GM19035 (cell line): ENCODE results near the gene VAPB.
"Not testable (repeated sequence)": the region's sequence is repeated elsewhere in the genome, so short reads cannot be mapped to it uniquely, and the experiment has no call there.

Experiments used
- ATAC-seq: cut with Tn5 transposase; IDR thresholded peaks from one replicate; pipeline ENCODE4 v1.9.1; 2021; ENCODE audit not compliant: unreplicated experiment

The VAPB gene

DNA sequence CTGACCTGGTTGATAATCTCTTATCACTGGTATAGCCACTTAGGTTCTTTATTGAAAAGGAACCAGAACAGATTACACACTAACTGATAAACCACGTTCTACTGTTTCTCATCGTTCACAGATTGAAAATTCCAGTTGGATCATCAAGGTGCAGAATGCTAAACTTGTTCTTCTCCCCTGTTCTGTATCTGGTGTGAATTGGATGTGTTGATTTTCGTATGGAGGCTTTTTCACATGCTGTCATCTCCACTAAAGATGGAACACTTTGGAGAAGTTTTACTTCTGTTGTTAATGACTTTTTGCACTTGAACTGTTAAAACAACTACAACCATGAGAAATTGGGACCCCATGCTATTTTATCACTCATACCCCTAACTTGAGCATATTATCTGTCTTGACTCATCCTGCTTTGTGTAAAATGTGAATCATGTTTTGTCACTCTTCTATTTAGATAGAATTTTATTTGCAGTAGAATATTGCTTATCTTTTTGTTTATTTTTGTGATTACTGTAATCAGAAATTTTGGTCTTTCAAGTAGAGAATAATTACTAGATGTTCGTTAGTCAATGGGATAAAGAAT lies 17.5 kb downstream of the VAPB start:
- ATAC-seq, result no peak

DNA sequence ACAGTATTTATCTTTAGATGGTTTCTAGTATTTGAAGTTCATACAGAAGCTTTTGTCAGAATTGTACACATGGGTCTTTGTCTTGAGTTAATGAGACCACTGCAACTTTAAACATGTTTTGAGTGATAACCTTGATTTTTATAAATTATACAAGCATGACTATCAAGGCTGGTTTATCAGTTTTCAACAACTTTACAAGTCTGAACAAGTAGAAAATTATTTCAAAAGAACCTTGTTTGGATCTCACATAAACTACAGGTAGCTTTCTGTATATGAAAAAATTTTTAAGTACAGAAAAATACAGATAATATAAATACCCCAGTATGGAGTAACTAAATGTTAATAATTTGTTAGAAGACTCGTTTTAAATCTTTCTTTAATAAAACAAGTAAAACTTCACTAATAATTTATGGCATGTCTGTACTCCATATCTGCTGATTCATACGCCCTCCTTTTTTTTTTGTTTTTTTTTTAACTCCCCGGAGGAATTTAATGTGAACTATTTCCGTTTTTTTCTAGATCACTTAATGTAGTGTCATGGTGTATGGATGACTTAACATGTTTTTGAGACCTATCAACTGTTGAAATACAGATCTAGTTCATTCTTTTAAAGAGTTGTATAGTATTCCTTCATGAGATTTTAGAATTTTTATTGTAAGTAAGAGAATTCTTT lies 18.3 kb downstream of the VAPB start:
- no peak for ATAC-seq

GRCh38 chr20:58407966-58408557 lies 19.0 kb downstream of the VAPB start:
- no peak for ATAC-seq

DNA sequence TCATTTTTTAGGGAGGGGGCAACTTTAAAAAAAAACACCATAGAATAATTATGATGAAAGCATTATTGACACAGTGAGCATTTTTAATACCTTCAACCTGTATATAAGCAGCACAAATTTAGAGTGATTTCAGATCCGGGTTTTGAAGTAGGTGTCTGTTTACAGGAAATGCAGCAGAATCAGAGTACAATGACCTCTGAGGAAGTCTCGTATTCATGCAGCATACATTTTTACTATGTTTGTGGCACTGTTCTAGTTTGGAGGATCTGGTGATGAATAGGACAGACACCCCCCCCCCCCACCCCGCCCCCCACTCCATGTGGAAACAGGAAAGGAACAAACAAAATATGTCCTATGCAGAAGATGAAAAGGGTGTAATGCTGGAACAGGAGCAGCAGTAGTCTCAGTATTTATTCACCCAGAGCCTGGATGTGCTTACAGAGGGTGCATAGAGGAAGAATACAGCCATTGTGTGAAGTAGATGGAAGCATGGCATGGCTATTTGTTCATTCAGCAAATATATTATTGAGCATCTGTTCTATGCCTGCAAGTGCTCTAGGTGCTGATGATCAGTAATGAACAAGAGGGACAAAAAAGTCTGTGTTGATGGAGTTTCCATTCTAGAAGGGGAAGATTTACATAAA lies 19.7 kb downstream of the VAPB start:
- no peak for ATAC-seq

DNA sequence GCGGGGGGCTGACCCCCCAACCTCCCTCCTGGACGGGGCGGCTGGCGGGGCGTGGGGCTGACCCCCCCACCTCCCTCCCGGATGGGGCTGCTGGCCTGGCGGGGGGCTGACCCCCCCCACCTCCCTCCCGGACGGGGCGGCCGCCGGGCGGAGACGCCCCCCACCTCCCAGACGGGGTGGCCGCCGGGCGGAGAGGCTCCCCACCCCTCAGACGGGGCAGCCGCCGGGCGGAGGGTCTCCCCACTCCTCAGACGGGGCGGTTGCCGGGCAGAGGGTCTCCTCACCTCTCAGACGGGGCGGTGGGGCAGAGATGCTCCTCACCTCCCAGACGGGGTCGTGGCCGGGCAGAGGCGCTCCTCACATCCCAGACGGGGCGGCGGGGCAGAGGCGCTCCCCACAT lies 25.2 kb downstream of the VAPB start:
- not testable (repeated sequence) for ATAC-seq

DNA sequence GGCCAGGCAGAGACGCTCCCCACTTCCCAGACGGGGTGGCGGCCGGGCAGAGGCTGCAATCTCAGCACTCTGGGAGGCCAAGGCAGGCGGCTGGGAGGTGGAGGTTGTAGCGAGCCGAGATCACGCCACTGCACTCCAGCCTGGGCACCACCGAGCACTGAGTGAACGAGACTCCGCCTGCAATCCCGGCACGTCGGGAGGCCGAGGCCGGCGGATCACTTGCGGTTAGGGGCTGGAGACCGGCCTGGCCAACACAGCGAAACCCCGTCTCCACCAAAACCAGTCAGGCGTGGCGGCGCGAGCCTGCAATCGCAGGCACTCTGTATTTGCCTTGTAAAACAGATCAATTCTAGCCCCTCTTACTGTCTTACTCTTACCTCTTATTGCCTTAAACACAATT lies 25.8 kb downstream of the VAPB start:
- not testable (repeated sequence) for ATAC-seq

- no peak for ATAC-seq
Observed at GRCh38 chr20:58416057-58416456, 27.0 kb downstream of the VAPB start.

GRCh38 chr20:58416835-58417234 lies 27.8 kb downstream of the VAPB start:
- no peak for ATAC-seq

- ATAC-seq, result no peak
Observed at GRCh38 chr20:58417438-58417837, 28.4 kb downstream of the VAPB start.

- no peak for ATAC-seq
Observed at GRCh38 chr20:58418949-58419748, 30.1 kb downstream of the VAPB start.

DNA sequence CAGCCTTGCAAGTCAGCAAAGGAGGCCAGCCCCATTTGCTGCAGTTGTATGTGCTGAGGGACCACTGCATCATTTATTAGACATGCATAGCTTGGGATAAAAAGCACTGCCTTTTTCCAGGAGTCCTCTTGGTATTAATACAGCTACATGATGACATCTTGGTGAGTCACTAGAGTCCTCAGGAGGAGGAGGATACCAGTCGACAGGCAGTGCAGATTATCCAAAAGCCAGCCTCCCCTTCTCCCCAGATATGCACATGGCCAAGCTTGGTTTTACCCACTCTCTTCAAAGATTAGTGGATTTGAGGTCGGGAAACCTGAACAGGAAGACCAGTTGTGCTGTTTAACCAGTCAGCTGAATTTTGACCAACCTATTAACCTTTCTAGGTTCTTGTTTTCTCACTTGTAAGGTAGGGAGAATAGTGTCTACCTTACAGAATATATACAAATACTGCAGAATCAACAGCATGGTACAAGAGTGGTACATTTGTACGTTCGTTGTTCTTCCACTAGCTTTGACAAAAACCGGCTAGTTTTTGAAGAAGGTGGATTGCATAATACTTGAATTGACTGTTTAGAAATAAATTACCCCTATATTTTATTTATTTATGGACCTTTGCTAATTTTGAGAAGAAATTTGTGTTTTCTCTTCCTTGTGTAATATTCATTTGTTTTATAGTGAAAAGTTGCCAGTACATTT lies 31.9 kb downstream of the VAPB start:
- ATAC-seq, result no peak

DNA sequence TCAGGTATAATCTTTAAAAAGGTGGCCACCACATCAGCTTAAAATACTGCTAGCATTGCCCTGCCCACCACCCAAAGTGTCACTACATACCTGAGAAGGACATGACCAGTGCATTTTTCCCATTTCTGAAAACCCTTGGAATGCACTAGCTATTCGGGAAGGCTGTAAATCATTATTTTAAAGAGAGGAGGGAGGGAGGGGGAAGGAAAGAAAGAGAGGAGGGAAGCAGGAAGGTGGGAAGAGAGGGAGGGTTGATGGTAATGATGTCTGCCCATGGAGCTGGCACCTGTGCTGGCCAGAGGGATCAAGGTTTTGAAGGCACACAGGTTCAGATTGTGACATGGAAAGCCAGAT lies 32.4 kb downstream of the VAPB start:
- no peak for ATAC-seq

GRCh38 chr20:58424218-58424969 lies 35.4 kb downstream of the VAPB start:
- ATAC-seq, result no peak

GRCh38 chr20:58427571-58427970 lies 38.5 kb downstream of the VAPB start:
- ATAC-seq, result not testable (repeated sequence)

DNA sequence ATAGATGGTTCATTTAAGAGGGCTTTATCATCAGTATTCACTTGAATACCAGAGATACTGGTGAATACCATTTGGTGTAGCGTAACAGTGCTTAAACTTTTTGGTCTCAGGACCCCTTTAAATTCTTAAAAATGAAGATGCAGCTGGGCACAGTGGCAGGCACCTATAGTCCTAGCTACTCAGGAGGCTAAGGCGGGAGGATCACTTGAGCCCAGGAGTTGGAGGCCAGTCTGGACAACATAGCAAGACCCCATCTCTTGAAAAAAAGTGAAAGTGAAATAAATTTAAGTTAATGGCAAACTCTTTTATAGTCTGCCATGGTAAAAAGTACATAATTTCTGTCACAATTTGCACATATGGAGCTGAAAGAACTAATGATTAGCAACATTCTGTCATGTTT lies 39.3 kb downstream of the VAPB start:
- no peak for ATAC-seq

GRCh38 chr20:58429303-58429702 lies 40.3 kb downstream of the VAPB start:
- no peak for ATAC-seq

GRCh38 chr20:58431134-58431533 lies 42.1 kb downstream of the VAPB start:
- no peak for ATAC-seq

- ATAC-seq, result no peak
Observed at GRCh38 chr20:58432186-58432954, 43.3 kb downstream of the VAPB start.

DNA sequence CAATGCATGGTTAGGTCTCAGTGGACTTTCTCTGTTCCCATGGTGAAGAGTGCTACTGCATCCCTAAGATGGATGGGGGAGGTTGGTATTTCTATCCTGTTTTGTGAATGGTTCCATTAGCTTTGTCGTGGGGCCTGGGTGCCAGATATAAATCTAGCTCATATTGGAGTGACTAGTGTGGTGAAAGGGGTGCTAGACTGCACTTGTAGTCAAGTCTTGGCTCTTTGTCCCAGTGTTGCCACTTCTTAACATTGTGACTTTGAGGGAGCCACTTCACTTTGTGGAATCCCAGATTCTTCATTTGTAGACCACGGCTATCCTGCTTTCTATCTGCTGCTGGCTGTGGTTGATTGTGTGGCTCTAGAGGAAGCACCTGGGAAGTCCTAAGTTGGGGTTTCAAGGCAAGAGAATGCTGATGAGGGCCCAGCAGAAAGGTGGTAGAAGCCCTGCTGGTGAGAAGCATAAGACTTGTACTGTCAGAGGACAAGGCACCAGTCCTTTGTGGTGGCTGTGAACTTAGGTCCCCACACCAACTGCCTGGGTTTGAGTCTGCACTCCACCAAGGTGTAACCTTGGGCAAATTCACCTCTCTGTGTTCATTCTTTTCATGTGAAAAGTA lies 44.1 kb downstream of the VAPB start:
- no peak for ATAC-seq
